Measurements from ENCODE around the gene SREBF2. TPM values are rescaled to one million over a fixed set of nuclear protein-coding genes. Genes with fewer than 3 reads are reported as not detected.

Gene SREBF2
- 30.3 and 44.9 TPM in 2 replicates for total RNA-seq (2014; rRNA removed; shearing (Covaris generic))

DNA sequence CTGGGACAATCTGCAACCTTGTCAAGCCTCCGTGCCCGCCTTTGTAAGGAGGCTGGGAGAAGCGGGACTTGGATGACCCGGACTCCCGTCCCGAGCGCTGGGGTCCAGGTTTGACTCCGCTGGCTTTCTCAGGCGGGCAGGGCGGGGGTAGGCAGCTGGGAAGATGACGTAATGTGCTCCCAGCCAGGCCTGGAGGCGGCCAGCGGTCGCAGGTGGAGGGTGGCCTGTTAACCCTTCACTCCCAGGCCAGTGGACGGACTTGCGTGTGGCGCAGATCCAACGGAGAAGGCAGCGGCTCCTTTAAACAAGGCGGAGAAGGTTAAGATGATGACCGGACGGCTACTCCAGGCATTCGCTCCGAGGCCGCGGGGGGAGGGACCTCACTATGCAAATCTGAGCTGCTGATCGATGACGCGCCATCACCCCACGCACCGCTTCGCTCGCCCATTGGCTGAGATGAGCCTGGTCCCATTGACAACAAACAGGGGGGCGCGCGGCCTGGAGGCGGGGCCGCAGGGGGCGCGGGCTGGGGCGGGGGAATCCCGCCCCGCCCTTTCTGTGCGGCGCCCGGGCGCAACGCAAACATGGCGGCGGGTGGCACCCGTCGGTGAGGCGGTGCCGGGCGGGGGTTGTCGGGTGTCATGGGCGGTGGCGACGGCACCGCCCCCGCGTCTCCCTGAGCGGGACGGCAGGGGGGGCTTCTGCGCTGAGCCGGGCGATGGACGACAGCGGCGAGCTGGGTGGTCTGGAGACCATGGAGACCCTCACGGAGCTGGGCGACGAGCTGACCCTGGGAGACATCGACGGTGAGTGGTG, at the start of gene SREBF2:
Gene SREBF2 (plus strand): TSS at position 553 of the 816 bp plus-strand sequence. CDS start 166 bp downstream, at position 719.
- DNase-seq (ENCODE audit: low read depth) = peak; percentile 98

DNA sequence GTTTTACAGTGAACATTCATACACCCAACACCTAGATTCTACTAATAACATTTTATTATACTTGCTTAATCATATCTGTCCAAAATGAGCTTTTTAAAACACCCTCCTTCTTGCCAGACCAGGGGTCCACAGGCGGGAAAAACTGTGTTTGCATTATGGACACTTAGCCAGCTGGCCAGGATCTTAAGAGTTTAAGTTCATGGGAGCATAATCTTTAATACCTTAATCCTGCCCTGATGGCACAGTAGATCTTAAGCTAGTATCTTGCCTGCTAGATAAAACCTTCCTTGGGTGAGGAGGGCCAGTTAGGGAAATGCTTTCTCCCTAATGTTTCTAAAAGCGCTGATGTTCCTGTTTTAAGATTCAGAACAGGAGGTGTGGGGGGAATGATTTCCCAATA, 45.6 kb upstream of the SREBF2 start:
- DNase-seq (ENCODE audit: low read depth) = no peak

DNA sequence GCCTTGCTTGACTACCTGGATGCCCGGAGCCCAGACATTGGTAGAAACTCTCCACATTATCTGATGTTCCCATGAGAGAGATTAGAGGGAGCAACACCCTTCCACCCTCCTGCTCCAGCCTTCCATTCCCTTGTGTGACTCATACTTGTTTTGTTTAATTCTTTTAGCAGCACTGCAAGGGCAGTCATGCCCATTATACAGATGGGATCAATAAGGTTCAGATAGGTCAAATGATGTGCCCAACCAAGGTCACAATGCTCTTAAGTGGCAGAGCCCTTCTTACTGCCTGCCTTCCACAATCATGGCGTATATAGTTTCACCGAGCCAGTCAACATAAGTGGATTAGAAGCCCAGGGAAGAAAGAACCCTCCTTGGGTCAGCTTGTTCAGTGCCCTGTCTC, 39.0 kb upstream of the SREBF2 start:
- no peak for DNase-seq (ENCODE audit: low read depth)

DNA sequence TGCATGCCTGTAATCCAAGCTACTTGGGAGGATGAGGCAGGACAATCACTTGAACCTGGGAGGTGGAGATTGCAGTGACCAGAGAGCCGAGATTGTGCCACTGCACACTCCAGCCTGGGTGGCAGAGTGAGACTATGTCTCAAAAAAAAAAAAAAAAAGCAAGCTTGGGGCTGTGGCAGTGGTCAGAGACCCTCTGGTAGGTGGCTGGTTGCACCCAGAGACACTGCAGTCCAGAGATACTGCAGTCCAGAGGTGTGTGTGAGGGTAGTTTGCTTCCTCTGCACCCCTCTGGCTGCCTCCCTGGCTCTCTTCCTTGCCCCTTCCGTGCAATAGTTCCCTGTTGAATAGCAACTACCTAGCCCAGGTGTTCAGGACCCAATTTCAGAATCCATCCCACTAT, 34.2 kb upstream of the SREBF2 start:
- no peak for DNase-seq (ENCODE audit: low read depth)

DNA sequence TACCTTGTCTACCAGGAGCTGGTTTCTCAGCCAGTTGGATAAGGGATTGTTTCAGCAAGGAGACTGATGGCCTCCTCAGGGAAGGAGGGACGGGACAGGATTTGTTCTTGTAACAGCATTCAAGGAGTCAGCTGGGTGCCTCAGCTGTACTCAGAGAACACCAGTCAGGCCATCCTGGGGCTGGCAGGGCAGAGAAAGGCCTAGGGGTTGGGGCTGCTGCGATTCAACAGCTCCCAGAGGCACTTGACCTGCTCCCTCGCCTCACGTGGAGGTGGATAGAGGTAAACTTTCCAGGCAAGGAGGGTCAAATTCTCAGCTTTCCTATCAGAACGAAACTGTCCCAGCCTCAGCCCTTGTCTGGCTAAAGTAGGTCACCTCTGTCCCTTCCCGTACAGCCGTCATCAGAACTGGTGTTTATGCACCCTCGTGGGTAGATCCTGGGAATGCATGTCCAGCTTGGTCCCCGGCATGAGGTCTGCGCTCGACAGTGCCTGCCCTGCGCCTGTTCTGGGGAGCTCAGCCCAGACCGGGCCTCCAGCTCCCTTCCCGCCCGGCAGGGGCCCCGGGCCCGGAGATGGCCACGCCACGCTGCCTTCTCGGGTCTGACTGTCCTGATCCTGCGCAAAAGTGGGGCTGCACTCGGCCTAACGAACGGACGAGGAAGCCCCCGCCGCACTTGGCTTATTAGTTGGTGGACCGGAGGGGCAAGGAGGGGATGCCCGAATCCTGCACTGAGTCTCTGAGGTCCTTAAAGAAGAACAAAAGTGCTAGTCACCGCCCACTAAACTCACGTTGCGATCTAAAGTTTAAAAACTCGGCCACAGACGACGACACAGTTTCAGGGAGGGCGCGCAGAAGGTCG, 33.2 kb upstream of the SREBF2 start:
- no peak for DNase-seq (ENCODE audit: low read depth)

DNA sequence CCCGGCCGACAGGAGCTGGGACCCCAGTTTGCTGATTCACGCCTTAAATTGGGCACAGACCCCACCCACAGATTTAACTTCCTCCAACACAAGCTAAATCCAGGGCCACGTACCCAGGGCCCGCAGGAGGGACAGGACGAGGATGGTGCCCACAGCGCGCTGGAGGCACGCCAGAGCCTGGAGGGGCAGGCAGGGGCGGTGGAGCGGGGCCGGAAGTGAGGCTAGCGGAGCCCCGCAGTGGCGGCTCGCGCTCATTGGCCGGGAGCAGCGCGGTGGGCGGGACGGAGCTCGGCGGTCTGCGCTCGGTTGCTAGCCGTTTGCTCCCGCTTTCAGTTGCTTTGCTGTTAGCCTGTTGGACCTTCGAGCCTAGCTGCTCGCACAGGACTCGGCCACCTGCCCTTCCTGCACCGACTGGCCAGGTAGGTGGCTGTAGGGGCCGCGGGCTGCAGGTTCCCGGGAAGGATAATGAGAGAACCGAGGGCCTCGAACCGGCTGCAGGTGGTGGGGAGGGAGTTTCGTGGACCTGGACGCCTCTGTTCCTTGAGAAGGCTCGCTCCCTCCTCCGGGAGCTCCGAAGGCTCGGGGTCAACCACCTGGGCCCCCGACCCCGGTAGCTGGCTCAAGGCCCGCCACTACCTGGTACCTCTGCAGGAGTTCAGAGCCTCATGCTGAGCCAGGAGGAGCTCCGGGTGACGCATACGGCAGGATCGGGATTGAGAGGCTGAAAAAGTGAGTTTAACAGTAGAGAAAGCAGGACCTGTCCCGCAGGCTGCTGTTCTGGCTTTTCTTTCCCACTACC, 32.4 kb upstream of the SREBF2 start, which contains the start of gene CCDC134:
Gene CCDC134 (plus strand): TSS at position 332 of the 799 bp plus-strand sequence. CDS start 8,212 bp downstream, outside the sequence.
- peak; percentile 83 for DNase-seq (ENCODE audit: low read depth)

DNA sequence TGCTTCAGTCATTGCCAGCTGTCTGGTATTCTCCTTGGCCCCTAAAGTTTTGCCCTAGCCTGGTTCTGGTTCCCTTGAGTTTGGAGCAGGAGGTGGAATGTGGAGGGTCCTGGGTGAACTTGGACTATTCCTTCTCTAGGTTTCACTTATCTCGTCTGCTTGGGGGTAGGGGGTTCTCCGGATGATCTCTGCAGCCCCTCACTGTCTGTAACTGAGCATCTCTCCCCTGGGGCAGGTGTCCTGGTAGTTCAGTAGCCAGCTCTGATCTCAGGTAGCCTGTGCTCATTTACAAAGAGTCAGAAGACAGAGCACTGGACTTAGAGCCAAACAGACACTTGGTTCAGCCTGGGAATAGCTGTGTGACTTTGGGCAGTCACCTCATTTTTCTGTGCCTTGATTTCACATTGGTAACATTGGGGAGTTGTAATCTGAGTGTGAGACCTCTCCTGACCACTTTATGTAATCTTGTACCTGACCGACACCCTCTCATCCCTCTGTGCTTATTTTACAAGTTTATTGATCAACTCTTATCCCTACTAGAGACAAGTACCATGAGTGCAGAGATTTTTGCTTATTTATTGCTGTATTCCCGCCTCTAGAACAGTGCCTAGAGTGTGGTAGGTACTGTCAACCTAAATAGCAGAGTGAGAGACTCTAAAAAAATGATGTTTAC, 31.6 kb upstream of the SREBF2 start:
- no peak for DNase-seq (ENCODE audit: low read depth)

DNA sequence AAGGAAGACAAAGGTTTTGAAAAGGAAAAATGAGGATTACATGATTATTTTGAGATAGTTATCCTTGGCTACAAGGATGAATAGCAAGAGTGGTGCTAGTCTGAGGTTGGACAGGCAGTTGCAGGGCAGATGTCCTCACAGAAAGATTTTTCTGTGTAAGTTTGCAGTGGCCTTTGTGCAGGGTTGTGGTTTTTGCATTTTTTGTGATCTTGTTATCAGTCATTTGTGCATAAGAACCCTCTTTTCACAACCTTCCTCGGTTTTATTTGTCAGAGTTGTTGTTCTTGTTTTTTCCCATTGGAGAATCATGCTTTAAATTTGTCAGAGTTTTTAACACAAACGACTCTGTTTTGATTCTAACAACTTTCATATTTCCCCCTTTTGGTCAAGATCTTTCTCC, 31.0 kb upstream of the SREBF2 start:
- no peak for DNase-seq (ENCODE audit: low read depth)

DNA sequence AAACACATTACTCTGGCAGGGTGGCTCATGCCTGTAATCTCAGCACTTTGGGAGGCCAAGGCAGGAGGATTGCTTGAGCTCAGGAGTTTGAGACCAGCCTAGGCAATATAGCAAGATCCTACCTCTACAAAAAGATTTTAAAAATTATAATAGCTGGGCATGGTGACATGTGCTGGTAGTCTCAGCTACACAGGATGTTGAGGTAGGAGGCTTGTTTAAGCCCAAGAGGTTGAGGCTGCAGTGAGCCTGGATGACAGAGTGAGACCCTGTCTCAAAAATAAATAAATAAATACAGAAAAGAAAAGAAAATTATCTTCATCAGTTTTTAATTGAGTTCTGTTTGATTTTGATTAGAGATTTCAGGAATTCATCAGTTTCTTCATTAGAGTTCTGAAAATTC, 27.3 kb upstream of the SREBF2 start:
- no peak for DNase-seq (ENCODE audit: low read depth)

DNA sequence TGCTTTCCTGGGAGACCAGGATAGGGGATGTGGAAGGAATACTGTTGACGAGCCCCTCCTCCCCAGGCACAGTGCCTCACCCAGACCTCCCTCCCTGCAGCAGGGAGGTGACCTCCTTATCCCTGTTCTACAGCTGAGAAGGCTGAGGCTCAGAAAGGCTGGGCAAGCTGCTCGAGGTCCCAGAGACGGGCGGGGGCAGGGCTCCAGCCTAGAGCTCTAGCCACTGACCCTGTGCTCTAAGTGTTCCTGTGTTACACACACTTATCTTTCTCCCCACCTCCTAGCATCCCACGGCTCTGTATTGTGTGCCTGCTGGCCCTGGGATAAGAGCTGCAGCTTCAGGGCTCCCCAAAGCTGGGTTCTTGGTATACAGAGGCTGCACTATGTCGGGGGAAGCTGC, 24.5 kb upstream of the SREBF2 start:
- no peak for DNase-seq (ENCODE audit: low read depth)

DNA sequence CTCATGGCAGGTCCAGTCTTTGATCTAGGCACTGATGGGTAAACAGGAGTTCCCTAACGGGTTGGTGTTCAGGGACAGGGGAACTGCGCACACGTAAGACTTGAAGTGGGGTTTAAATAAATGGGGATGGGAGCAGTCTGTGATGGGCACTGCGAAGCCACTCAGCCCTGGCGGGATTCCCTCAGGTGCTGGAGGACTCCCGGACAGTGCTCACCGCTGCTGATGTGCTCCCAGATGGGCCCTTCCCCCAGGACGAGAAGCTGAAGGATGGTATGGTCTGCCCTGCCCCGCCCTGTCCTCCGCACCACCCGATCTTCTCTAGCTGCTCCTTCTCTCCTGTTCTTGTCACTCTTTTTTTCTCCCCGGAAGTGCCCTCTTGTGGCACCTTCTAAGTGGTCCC, 22.9 kb upstream of the SREBF2 start:
- DNase-seq (ENCODE audit: low read depth) = no peak

DNA sequence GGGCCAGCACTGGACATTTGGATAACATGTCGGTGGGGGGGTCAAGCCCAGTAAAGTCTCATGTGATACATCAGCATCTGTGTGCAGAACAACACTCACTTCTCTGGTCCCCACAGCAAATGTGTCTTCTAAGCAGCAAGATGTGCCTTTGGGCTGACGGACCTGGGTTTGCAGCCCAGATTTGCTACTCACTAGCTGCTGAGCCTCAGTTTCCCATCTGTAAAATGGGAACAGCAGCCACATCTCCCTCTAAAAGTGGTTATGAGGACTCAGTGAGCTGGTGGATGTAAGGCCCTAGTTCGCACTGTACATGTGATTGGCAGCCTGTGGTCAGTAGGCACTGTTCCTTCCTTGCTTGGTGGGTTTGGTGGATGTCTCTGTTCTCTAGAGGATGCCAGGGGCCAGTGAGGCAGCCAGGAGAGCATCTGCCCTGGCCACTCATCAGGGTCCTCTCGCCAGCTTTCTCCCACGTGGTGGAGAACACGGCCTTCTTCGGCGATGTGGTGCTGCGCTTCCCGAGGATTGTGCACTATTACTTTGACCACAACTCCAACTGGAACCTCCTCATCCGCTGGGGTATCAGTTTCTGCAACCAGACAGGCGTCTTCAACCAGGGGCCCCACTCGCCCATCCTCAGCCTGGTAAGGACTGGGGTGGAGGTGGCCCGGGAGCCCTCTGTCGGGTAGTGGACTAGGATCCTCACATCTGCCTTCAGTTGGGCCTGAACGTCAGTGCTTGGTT, 19.9 kb upstream of the SREBF2 start:
- no peak for DNase-seq (ENCODE audit: low read depth)

DNA sequence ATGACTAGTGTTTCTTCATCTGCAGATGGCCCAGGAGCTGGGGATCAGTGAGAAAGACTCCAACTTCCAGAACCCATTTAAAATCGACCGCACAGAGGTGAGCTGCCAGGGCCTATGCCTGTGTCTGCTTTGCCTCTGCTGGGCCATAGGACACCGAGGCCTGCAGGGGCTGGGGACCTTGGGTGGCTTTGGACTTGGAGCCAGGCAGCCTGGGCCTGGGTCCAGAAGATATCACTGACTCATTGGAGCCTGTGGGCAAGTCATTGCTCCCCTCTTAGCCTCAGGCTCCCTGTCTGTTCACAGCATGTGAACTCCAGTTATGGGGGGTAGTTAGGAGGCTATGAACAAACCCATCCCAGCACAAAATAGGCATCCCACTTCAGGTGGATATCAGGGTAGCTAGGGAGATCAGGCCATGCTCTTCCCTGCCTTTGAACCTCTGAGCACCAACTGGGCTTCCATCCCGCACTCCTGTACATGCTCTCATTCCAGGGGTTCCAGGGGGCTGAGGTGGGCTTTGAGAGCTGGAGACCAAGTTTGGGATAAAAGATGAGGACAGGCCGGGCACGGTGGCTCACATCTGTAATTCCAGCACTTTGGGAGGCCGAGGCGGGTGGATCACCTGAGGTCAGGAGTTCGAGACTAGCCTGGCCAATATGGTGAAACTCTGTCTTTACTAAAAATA, 19.0 kb upstream of the SREBF2 start:
- peak; percentile 51 for DNase-seq (ENCODE audit: low read depth)

DNA sequence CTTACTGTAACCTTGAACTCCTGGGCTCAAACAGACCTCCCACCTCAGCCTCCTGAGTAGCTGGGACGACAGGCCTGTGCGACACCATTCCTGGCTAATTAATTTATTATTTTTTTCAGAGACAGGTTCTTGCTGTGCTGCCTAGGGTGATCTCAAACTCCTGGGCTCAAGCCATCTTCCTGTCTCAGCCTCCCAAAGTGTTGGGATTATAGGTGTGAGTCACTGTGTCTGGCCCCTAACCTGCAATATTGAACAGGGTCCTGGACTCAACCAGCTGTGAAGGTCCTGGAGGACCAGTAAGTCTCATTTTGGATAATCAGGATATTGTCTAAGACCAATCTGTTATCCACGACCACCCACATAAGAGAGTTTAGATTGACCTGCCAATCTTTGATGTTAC, 17.2 kb upstream of the SREBF2 start:
- DNase-seq (ENCODE audit: low read depth) = no peak

DNA sequence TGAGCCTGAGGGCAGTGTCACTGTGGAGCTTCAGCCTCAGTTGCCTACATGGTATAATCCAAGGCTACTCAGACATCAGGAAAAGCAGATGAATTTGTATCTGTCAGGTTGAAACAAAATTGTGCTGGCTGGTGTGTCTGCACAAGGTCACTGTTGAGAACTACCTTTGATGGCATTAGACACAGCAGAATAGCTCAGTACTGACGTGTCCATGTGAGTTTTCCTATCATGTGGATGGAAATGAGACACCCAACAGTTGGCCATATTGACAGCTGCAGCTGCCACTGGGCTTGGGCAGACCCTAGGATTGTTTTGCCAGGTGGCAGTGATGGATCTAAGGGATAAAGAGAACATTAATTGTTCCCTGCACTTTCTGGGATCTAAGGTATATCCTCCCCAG, 16.7 kb upstream of the SREBF2 start:
- DNase-seq (ENCODE audit: low read depth) = no peak

DNA sequence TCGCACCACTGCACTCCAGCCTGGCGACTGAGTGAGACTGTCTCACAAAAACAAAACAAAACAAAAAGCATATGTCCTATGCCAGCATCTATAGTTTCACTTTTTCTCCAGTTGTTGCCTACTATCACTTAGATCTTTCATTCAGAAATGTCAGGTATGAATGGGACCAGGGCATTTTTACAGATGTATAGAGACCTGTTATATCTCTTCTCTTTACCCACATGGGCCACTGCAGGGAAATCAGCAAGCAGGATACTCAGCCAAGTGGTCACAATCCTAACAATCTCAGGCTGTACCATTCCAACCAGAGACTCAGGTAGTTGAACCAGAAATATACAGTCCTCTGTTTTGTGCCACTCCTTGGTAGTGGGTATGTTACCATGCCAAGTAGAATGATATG, 16.0 kb upstream of the SREBF2 start:
- no peak for DNase-seq (ENCODE audit: low read depth)

DNA sequence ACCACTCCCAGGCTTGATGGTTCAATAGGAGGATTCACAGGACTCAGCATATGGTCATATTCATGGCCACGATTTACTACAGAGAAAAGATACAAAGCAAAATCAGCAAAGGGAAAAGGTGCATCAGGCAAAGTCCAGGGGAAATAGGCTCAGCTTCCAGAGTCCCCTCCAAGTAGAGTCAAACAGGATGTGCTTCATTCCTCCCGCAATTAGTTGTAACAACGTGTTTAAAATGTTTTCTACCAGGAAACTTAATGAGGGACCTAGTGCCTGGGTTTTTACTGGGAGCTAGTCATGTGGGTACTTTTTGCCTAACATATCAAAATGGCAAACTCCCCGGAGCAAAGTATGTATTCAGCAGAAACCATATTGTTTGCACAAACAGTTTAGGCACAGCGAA, 14.9 kb upstream of the SREBF2 start:
- DNase-seq (ENCODE audit: low read depth) = no peak

DNA sequence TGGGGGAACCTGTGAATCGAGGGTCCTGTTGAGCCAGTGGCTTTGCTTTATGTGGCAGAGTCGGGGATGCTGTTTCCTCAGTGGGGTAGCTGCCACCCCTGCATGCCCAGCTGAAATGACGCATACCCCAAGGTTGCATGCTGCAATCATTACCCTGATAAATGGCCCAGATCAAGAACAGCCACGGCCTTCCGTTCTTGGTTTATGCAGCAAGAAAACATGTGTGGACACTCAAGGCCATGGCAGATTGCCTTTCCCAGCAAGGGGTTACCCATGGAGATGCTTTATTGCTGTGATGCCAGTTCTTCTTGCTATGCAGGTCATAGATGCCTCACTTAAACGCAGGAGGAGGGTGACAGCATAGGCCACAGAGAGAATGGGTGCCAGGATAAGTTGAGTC, 14.3 kb upstream of the SREBF2 start:
- DNase-seq (ENCODE audit: low read depth) = no peak

DNA sequence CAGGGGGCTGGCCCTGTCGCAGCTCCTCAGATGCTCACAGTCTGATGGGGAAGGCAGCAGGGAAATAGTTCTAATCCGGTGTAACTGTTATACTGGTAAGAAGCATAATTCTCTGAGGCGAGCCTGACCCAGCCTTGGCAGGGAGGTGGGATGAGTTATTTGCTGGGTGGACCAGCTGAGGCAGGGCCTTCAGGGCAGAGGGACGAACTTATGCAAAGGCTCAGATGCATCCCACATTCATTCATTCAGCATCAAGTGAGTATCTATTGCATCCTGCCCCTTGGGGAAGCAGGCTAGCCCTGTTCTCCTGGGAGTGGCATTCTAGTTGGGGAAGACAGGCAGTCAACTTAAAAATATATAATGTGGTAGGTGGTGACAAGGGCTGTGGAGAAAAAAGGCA, 13.6 kb upstream of the SREBF2 start:
- no peak for DNase-seq (ENCODE audit: low read depth)

DNA sequence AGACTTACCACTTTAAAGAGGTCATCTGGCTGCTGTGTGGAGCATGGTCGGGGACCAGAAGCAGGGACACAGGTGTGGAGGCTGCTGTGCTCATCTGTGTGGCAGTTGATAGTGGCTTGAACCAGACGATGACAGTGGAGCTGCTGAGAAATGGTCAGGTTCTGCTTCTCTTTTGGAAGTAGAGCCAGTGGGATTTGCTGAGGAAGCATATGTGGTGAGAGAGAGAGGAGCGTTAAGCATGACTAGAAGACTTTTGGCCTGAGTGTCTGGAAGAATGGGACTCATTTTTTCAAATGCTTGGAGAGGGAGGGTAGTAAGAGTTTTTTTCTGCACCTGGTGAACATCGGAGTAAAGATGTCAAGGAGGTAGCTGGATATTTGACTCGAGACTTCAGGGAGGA, 12.5 kb upstream of the SREBF2 start:
- DNase-seq (ENCODE audit: low read depth) = no peak

All from M059J (cell line).